Progenitor cell of endocrine pancreas (in vitro differentiated cells): Measurements from ENCODE around the gene MTR. TPM values are rescaled to one million over a fixed set of nuclear protein-coding genes. Genes with fewer than 3 reads are reported as not detected.
A peak's percentile ranks its signal among the peaks of the same experiment; 100 is the strongest.

ENCODE experiments used
- DNase-seq: peaks from one replicate; pipeline ENCODE4 v3.0.0; 2021; ENCODE audit warnings: low spot score; ENCODE audit not compliant: unreplicated experiment
- H3K27ac Mint-ChIP-seq: 2 replicates; pipeline ENCODE4 v1.8.0; 2021; ENCODE audit warnings: mild to moderate bottlenecking, moderate library complexity, mixed read lengths
- H3K27me3 Mint-ChIP-seq: 2 replicates; pipeline ENCODE4 v1.8.0; 2021; ENCODE audit warnings: mixed read lengths
- H3K36me3 Mint-ChIP-seq: 2 replicates; pipeline ENCODE4 v1.8.0; 2022; ENCODE audit warnings: mixed read lengths; ENCODE audit not compliant: insufficient read depth
- H3K4me1 Mint-ChIP-seq: 2 replicates; pipeline ENCODE4 v1.8.0; 2021; ENCODE audit warnings: low read depth, mixed read lengths
- H3K4me3 Mint-ChIP-seq: 2 replicates; pipeline ENCODE4 v1.8.0; 2021; ENCODE audit warnings: low read depth, mild to moderate bottlenecking, moderate library complexity, mixed read lengths
- H3K9me3 Mint-ChIP-seq: 2 replicates; pipeline ENCODE4 v1.8.0; 2021; ENCODE audit warnings: low read depth, mixed read lengths
- total RNA-seq: library from RNA; stranded (reverse); gene quantifications from 2 replicates; pipeline ENCODE4 v1.2.1, GENCODE V29; 2021
- TF ChIP-seq, protein P1 (sequence below): fragments of 200-600 bp; sonication (generic); IDR thresholded peaks from one replicate; pipeline ENCODE4 v1.5.0; 2021; ENCODE audit warnings: antibody characterized with exemption, mild to moderate bottlenecking; ENCODE audit not compliant: unreplicated experiment

MTR gene
- total RNA-seq, 1 donor from 2014 or later, result 29.7 TPM

DNA sequence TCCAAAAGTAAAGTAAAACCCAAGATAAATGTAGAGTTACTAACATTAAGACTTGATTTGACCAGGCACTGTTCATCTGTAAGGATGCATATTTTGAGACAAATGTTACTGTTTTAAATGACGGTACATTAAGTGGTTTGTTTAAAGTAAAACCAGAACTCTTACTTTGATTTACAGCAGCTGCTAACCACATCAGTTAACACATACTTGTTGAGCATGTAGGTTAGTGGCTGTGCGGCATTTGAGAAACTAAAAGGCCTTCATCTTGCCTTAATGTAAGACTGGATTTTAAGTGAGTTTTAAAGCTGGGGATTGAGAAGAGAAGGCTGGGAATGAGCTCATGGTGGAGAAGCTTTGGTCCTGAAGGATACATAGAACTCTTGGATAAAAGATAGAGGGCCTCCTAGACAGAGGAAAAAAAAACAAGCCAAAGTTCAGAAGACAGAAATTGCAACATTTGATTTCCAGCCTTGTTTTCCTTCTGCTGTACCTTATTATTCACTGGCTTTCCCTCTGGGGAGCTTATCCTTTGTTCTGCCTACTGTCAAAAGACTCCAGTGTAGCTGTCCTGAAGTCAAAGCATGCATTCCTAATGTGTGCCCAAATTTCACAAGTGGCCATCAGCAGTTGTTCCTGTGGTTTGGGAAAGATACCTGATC is 66.6 kb downstream of the MTR start:
- TF ChIP-seq, protein P1, sequence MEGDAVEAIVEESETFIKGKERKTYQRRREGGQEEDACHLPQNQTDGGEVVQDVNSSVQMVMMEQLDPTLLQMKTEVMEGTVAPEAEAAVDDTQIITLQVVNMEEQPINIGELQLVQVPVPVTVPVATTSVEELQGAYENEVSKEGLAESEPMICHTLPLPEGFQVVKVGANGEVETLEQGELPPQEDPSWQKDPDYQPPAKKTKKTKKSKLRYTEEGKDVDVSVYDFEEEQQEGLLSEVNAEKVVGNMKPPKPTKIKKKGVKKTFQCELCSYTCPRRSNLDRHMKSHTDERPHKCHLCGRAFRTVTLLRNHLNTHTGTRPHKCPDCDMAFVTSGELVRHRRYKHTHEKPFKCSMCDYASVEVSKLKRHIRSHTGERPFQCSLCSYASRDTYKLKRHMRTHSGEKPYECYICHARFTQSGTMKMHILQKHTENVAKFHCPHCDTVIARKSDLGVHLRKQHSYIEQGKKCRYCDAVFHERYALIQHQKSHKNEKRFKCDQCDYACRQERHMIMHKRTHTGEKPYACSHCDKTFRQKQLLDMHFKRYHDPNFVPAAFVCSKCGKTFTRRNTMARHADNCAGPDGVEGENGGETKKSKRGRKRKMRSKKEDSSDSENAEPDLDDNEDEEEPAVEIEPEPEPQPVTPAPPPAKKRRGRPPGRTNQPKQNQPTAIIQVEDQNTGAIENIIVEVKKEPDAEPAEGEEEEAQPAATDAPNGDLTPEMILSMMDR, result no peak
- H3K36me3 Mint-ChIP-seq, result peaks cover 32% of the 10 kb centered on the region
- H3K4me1 Mint-ChIP-seq, result peaks cover 25% of the 10 kb centered on the region
- no peaks in the 10 kb centered on the region for H3K9me3 Mint-ChIP-seq
- no peaks in the 10 kb centered on the region for H3K27me3 Mint-ChIP-seq
- DNase-seq, result no peak
- no peak overlapping the region for H3K4me3 Mint-ChIP-seq
- peak overlapping the region; percentile 54 for H3K27ac Mint-ChIP-seq

DNA sequence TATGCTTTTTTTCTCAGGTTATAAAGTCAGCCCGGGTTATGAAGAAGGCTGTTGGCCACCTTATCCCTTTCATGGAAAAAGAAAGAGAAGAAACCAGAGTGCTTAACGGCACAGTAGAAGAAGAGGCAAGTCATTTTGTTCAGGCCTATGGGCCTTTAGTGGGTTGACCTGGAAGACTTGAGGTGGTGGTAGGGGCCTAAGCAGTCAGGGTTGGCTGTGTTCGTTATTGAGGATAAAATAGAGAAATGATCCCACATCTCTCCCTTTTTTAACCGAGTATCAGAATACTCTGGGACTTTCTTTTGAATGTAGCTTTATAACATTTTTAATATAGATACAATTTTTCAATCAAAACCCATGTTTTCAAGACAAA is 67.1 kb downstream of the MTR start:
- DNase-seq, result no peak
- TF ChIP-seq, protein P1, result no peak
- no peaks in the 10 kb centered on the region for H3K9me3 Mint-ChIP-seq
- peaks cover 31% of the 10 kb centered on the region for H3K36me3 Mint-ChIP-seq
- H3K27ac Mint-ChIP-seq, result peak overlapping the region; percentile 54
- peaks cover 25% of the 10 kb centered on the region for H3K4me1 Mint-ChIP-seq
- no peaks in the 10 kb centered on the region for H3K27me3 Mint-ChIP-seq
- H3K4me3 Mint-ChIP-seq, result no peak overlapping the region

DNA sequence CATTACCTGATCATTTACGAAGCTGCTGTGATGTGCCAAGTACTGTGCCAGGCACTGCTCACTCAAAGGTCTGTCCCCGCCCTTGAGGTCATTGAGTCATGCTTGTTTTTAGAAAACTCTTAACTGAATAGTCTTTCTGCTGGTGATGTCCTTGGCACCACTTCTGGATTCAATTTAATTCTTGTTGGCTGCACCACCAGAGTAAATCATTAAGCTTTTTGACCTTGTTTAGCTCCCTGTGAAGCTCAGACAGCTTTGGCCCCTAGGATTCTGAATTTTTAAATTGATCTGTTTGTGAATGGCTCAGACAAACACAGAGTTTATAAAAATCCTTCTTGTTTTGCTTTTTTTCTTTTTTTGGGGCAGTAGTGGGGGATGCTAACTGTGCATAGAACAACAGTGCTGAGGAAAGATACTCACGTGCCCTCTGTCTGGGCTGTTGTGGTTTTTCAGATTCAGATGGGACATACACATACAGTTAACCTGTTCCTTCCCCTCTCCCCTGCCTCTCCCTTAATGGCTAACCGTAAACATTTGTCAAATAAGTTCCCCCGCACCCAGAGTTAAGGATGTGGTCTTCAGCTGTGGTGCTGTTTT is 67.6 kb downstream of the MTR start:
- Mint-ChIP-seq H3K27me3 (no peaks in the 10 kb centered on the region), H3K27ac (peak overlapping the region; percentile 35)
- TF ChIP-seq, protein P1, result no peak

DNA sequence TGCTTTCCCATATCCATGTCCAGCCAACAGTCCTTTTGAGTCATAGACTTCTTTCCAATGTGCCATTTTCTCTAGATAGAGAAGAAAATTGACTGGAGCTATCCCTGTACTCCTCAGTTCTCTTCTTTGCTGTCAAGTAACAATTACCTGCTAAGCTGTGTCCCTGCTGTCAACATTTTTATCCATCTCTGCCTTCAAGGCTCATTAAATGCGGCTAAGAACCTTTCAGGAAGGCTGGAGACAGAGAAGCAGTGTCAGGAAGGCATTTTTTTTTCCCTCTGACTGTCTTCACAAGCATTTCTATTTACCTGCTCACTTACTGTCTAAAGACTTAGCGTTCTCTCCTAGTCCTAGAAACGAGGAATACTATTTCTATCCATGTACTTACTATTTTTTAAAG is 69.1 kb downstream of the MTR start:
- no peaks in the 10 kb centered on the region for H3K9me3 Mint-ChIP-seq
- TF ChIP-seq, protein P1, result no peak
- no peak overlapping the region for H3K4me3 Mint-ChIP-seq
- H3K27ac Mint-ChIP-seq, result no peak overlapping the region
- H3K4me1 Mint-ChIP-seq, result peaks cover 25% of the 10 kb centered on the region
- no peaks in the 10 kb centered on the region for H3K27me3 Mint-ChIP-seq
- peaks cover 16% of the 10 kb centered on the region for H3K36me3 Mint-ChIP-seq
- no peak for DNase-seq

More for the DNA sequence above, 67.6 kb downstream of the MTR start:
- Mint-ChIP-seq H3K4me3 (no peak overlapping the region), H3K9me3 (no peaks in the 10 kb centered on the region), H3K36me3 (peaks cover 26% of the 10 kb centered on the region), H3K4me1 (peaks cover 25% of the 10 kb centered on the region)
- DNase-seq, result no peak

DNA sequence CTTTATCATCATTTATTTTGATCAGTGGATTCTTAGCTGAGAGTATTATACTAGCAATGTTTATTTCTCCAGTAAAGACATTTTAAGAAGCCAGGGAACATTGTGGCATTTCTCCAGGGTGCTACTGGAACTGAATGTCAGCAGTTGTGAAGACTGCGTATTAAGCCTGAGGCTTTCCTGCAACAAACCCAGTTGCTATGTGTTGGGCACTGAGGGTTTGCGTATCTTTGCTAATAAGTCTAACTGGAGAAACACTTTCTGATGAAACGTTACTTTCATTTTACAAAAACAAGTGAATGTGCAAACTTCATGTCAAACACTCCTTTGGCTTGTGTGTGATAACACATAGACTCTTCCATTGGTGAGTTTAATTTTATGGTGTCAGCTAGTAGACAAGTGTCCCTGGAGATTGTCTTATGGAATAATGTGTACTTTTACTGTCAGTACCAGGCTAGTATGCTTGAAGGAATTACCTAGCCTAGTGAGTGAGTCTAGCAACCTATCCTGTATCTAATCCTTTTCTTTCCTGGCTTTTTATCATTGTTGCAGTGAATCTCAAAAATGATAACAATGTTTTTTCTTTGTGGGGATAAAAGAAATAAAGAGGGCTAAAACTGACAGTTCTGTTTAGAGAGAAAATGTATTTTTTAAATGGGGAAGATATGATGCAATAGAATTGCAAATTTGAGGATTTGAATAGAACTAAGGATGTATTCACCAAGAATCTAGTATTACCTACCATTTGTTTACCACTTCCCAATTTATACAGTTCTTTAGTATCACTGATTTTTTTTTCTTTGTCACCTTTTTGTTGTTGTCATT is 70.1 kb downstream of the MTR start:
- peaks cover 25% of the 10 kb centered on the region for H3K4me1 Mint-ChIP-seq
- DNase-seq, result no peak
- H3K9me3 Mint-ChIP-seq, result no peaks in the 10 kb centered on the region

More for the DNA sequence above, 70.1 kb downstream of the MTR start:
- Mint-ChIP-seq H3K36me3 (peaks cover 13% of the 10 kb centered on the region), H3K4me3 (no peak overlapping the region), H3K27me3 (no peaks in the 10 kb centered on the region), H3K27ac (peak overlapping the region; percentile 29)
- TF ChIP-seq, protein P1, result no peak
